NCI-H146 treated with DMSO at 0.1 percent for 48 hours (cell line): ENCODE measurements around the gene NUP62.
"Not testable (repeated sequence)": the region's sequence is repeated elsewhere in the genome, so short reads cannot be mapped to it uniquely, and the experiment has no call there.

ENCODE experiments used
- DNase-seq: peaks from one replicate; lab custom pipeline; 2025; ENCODE audit not compliant: unreplicated experiment; lab: John Stamatoyannopoulos, UW

NUP62 gene

GRCh38 chr19:49952479-49952836, 23.2 kb upstream of the NUP62 start:
- no peak for DNase-seq

GRCh38 chr19:49951806-49952478, 22.6 kb upstream of the NUP62 start:
- DNase-seq: no peak

- DNase-seq: no peak
These were observed 21.7 kb upstream of the NUP62 start for GRCh38 chr19:49950956-49951526.

- DNase-seq: no peak
These were observed 21.3 kb upstream of the NUP62 start for GRCh38 chr19:49950590-49950948.

- no peak for DNase-seq
These were observed 20.7 kb upstream of the NUP62 start for GRCh38 chr19:49949742-49950589.

GRCh38 chr19:49946415-49946814, 17.1 kb upstream of the NUP62 start:
- DNase-seq: peak; percentile 24

GRCh38 chr19:49944567-49944966, 15.3 kb upstream of the NUP62 start:
- not testable (repeated sequence) for DNase-seq

- DNase-seq: no peak
These were observed 11.1 kb upstream of the NUP62 start for GRCh38 chr19:49940482-49940791.

GRCh38 chr19:49939721-49940481, 10.6 kb upstream of the NUP62 start:
- DNase-seq: no peak

GRCh38 chr19:49938662-49939061, 9.4 kb upstream of the NUP62 start:
- no peak for DNase-seq

GRCh38 chr19:49937750-49938381, 8.6 kb upstream of the NUP62 start:
- DNase-seq: peak; percentile 67

- DNase-seq: no peak
These were observed 7.2 kb upstream of the NUP62 start for GRCh38 chr19:49936549-49936948.

GRCh38 chr19:49933643-49934042, 4.3 kb upstream of the NUP62 start:
- no peak for DNase-seq

GRCh38 chr19:49932731-49933131, 3.4 kb upstream of the NUP62 start:
- no peak for DNase-seq

GRCh38 chr19:49932041-49932451, 2.7 kb upstream of the NUP62 start:
- DNase-seq: no peak

GRCh38 chr19:49931293-49932040, 2.2 kb upstream of the NUP62 start:
- DNase-seq: no peak

- no peak for DNase-seq
These were observed 1.2 kb upstream of the NUP62 start for GRCh38 chr19:49930483-49931011.

GRCh38 chr19:49929611-49930482, 543 bp upstream of the NUP62 start:
- peak; percentile 96 for DNase-seq

- DNase-seq: no peak
These were observed 1.6 kb downstream of the NUP62 start for GRCh38 chr19:49927526-49928264.
